DND-41 (cell line): ENCODE measurements around the gene SULT2B1.

Experiments
- CTCF ChIP-seq: IDR thresholded peaks from 2 replicates; pipeline ENCODE4 v1.5.1; 2012; ENCODE audit warnings: borderline replicate concordance, low read length, moderate library complexity, mild to moderate bottlenecking; ENCODE audit not compliant: poor library complexity, severe bottlenecking; ENCODE audit errors: extremely low read depth
- EZH2 ChIP-seq: IDR thresholded peaks from 3 replicates; pipeline ENCODE4 v1.6.1; 2012; ENCODE audit warnings: borderline replicate concordance, low read depth, mild to moderate bottlenecking, moderate library complexity, low read length, inconsistent platforms; ENCODE audit not compliant: severe bottlenecking

- TF ChIP-seq CTCF = no peak
- no peak for TF ChIP-seq EZH2
Measured at GRCh38 chr19:48551437-48552302, at the start of gene SULT2B1.
